ENCODE measurements around the gene AMOTL1.

The AMOTL1 gene

DNA sequence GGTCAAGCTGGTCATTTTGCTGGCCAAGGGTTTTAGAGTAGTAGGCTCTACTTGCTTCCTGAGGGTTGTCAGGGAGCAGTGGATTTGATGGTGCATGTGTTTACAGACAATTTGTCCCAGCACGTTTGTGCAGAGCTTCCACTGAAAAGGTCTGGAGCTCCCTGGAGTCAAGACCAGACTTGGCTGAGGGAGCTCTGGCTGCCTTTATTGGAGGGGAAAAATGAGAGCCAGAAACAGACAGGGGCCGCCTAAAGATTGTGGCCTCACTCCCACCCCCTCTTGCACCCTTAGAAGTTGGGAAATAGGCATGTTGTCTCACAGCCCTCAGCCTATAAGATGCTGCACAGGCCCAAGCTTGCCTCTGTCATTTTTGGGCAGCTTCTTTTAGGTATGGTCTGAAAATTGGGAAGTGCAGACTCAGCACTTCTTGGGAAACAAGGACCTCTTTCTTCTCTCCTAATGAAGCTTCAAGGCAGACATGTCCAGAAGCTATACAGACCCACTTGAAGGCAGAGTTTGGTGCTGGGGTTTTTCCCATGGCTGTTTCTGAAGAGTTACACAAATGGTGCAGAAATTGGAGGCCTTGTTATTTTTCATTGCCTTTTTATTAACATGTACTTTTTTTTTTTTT, 55.1 kb downstream of the AMOTL1 start:
- TF ChIP-seq, protein P1, sequence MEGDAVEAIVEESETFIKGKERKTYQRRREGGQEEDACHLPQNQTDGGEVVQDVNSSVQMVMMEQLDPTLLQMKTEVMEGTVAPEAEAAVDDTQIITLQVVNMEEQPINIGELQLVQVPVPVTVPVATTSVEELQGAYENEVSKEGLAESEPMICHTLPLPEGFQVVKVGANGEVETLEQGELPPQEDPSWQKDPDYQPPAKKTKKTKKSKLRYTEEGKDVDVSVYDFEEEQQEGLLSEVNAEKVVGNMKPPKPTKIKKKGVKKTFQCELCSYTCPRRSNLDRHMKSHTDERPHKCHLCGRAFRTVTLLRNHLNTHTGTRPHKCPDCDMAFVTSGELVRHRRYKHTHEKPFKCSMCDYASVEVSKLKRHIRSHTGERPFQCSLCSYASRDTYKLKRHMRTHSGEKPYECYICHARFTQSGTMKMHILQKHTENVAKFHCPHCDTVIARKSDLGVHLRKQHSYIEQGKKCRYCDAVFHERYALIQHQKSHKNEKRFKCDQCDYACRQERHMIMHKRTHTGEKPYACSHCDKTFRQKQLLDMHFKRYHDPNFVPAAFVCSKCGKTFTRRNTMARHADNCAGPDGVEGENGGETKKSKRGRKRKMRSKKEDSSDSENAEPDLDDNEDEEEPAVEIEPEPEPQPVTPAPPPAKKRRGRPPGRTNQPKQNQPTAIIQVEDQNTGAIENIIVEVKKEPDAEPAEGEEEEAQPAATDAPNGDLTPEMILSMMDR (IDR thresholded peaks at IDR 0.05; ENCODE audit: low read depth, low read length), result no peak
- no peak for DNase-seq (ENCODE audit: low read depth in 2 of 2)
- H3K4me3 ChIP-seq (replicated peaks in 1 of 2; ENCODE audit: low read depth in 2 of 2, low read length in 2 of 2), result no peak overlapping the region

DNA sequence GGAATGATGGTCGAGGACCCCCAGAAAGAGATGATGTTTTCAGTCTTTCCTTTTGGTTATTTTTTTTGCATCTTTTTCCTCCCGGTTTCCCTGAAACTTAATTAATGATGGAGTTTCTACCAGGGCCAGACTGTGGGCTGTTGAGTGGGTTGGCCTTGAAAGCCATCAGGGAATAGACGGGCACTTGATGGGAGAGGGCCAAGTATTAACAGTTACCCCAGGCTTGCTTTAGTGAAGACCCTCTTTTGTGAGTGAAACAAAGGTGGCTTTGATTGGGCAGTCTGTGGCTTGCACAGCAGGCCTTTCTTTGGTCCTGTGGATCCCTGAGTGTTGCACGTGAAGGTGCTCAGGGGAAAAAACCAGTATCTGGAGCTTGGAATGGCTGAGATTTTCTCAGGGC, 56.9 kb downstream of the AMOTL1 start:
- no peak overlapping the region for H3K4me3 ChIP-seq (replicated peaks in 1 of 2; ENCODE audit: low read depth in 2 of 2, low read length in 2 of 2)
- TF ChIP-seq, protein P1 (IDR thresholded peaks at IDR 0.05; ENCODE audit: low read depth, low read length), result no peak
- no peak for DNase-seq (ENCODE audit: low read depth in 2 of 2)

DNA sequence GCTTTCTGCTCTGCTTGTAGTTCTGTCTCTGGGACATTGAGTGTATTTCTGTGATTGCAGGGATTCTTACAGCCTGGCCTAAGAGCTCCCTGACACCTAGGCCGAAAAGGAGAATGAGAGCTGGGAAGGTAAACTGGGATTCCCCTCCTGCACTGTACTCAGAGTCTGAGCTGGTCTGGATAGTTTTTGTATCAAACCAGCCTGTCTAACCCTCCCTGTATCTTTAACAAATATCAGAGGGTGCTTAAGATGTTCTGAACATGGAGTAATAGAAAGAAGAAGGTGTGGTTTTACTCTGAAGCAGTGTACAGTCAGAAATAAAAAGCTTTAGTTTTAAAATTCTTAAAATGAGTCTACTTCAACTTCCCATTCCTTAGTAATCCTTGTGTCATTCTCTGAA, 57.3 kb downstream of the AMOTL1 start:
- no peak for DNase-seq (ENCODE audit: low read depth in 2 of 2)
- TF ChIP-seq, protein P1 (IDR thresholded peaks at IDR 0.05; ENCODE audit: low read depth, low read length), result no peak
- H3K4me3 ChIP-seq (replicated peaks in 1 of 2; ENCODE audit: low read depth in 2 of 2, low read length in 2 of 2), result no peak overlapping the region

DNA sequence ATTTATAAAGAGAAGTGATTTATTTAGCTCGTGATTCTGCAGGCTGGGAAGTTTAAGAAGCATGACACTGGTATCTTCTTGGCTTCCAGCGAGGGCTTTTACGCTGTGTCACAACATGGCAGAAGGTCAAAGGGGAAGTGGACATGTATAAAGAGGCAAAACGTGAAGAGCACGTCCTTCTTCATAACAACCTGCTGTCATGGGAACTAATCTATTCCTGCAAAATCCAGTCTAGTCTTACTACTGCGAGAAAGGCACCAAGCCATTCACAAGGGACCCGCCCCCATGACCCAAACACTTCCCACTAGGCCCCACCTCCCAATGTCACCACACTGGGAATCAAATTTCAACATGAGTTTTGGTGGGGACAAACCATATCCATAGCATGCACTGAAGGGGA, 58.3 kb downstream of the AMOTL1 start:
- H3K4me3 ChIP-seq (replicated peaks in 1 of 2; ENCODE audit: low read depth in 2 of 2, low read length in 2 of 2), result no peak overlapping the region
- TF ChIP-seq, protein P1 (IDR thresholded peaks at IDR 0.05; ENCODE audit: low read depth, low read length), result no peak
- DNase-seq (ENCODE audit: low read depth in 2 of 2), result no peak

DNA sequence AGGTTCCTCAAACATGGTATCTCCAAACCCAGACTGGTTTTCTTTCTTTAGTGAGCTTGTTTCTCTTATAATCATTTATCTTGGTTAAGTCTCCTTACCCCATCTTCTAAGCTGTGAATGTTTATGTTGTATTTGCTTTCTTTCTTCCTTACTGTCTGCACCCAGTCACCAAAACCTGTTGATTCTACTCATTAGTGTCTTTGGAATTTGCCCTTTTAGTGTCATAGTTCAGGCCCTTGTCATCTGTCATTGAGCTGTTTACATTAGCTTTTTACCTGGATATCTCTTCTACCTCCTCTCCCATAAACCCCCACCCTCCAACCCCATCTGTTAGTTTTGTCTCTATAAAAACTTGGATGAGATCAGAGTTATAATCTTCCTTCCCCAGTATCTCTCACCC, 59.9 kb downstream of the AMOTL1 start:
- no peak for DNase-seq (ENCODE audit: low read depth in 2 of 2)
- TF ChIP-seq, protein P1 (IDR thresholded peaks at IDR 0.05; ENCODE audit: low read depth, low read length), result no peak

DNA sequence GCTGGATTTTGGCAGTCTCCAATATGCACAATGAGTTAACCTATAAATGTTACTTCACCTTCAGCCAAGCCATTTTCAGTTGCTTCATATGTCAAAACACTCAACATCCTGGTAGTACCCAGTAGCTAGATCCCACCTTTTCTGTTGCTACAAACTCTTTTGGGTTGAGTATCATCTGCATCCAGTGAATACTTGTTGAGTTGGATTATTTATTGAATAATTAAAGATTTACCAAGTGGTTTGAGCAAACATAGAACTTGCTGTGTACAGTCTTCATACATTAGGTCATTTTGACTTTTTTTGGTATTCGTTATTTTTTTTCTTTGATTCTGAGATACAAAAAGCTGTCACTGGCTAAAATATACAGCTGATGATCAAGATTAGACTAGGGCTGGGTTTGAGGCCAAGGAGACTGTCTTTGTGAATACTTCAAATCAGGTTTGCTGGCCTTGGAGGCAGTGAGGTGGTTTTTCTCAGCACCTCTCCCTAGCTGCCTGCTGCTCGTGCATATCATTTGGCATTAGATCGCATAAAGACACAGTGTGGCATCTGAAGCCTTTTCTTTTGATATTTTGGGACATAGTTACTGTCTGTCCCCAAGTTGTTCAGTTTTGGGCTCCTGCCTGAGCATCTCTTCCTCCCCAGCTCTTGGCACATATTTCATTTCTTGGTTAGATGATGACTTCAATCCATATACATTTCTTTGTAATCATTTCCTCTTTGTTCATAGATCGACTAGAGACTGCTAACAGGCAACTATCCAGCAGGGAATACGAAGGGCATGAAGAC, 62.8 kb downstream of the AMOTL1 start:
- peak in 1 of 2 donors; percentile 41 for DNase-seq (ENCODE audit: low read depth in 2 of 2)
- no peak overlapping the region for H3K4me3 ChIP-seq (replicated peaks in 1 of 2; ENCODE audit: low read depth in 2 of 2, low read length in 2 of 2)
- TF ChIP-seq, protein P1 (IDR thresholded peaks at IDR 0.05; ENCODE audit: low read depth, low read length), result no peak

More for the DNA sequence above, 59.9 kb downstream of the AMOTL1 start:
- H3K4me3 ChIP-seq (replicated peaks in 1 of 2; ENCODE audit: low read depth in 2 of 2, low read length in 2 of 2), result no peak overlapping the region

All from cardiac fibroblast (primary cell).